ENCODE measurements around the gene HECW1.

- no peak for TF ChIP-seq EZH2 (IDR thresholded peaks at IDR 0.05)
- TF ChIP-seq, protein P1, sequence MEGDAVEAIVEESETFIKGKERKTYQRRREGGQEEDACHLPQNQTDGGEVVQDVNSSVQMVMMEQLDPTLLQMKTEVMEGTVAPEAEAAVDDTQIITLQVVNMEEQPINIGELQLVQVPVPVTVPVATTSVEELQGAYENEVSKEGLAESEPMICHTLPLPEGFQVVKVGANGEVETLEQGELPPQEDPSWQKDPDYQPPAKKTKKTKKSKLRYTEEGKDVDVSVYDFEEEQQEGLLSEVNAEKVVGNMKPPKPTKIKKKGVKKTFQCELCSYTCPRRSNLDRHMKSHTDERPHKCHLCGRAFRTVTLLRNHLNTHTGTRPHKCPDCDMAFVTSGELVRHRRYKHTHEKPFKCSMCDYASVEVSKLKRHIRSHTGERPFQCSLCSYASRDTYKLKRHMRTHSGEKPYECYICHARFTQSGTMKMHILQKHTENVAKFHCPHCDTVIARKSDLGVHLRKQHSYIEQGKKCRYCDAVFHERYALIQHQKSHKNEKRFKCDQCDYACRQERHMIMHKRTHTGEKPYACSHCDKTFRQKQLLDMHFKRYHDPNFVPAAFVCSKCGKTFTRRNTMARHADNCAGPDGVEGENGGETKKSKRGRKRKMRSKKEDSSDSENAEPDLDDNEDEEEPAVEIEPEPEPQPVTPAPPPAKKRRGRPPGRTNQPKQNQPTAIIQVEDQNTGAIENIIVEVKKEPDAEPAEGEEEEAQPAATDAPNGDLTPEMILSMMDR (IDR thresholded peaks at IDR 0.05) = no peak
- TF ChIP-seq EZH2phosphoT487 (IDR thresholded peaks at IDR 0.05) = no peak
These were observed 372.4 kb downstream of the HECW1 start for GRCh38 chr7:43484678-43485395.

Measured in neural progenitor cell (in vitro differentiated cells).